Smooth muscle cell (in vitro differentiated cells): ENCODE results near the gene ARL2BP. TPM values are rescaled to one million over a fixed set of nuclear protein-coding genes. Genes with fewer than 3 reads are reported as not detected.

ENCODE experiments used
- DNase-seq: peaks from one replicate; lab custom pipeline; 2025; ENCODE audit not compliant: unreplicated experiment; lab: John Stamatoyannopoulos, UW
- H2AFZ ChIP-seq: fragments of 200-600 bp; sonication (generic); 2 replicates; pipeline ENCODE4 v1.6.0; 2016; ENCODE audit warnings: antibody characterized with exemption, low read depth, mild to moderate bottlenecking
- H3F3A ChIP-seq: fragments of 200-600 bp; sonication (generic); 2 replicates; pipeline ENCODE4 v1.6.0; 2017; ENCODE audit warnings: antibody characterized with exemption, low read depth
- H3K27ac ChIP-seq: fragments of 200-600 bp; sonication (generic); 2 replicates; pipeline ENCODE4 v1.5.1; 2016; ENCODE audit warnings: low read depth, mild to moderate bottlenecking
- H3K27me3 ChIP-seq: fragments of 200-600 bp; sonication (generic); 2 replicates; pipeline ENCODE4 v1.6.1; 2016; ENCODE audit warnings: low read depth, mild to moderate bottlenecking
- H3K36me3 ChIP-seq: fragments of 200-600 bp; sonication (generic); 2 replicates; pipeline ENCODE4 v1.5.1; 2016; ENCODE audit warnings: low read depth
- H3K4me1 ChIP-seq: fragments of 200-600 bp; sonication (generic); 2 replicates; pipeline ENCODE4 v1.5.1; 2016; ENCODE audit warnings: low read depth
- H3K4me2 ChIP-seq: fragments of 200-600 bp; sonication (generic); 2 replicates; pipeline ENCODE4 v1.6.0; 2016; ENCODE audit warnings: mild to moderate bottlenecking
- H3K4me3 ChIP-seq: fragments of 200-600 bp; sonication (generic); 2 replicates; pipeline ENCODE4 v1.5.1; 2016; ENCODE audit warnings: mild to moderate bottlenecking
- H3K79me2 ChIP-seq: fragments of 200-600 bp; sonication (generic); 2 replicates; pipeline ENCODE4 v1.6.0; 2016; ENCODE audit warnings: low read depth, mild to moderate bottlenecking
- H3K9ac ChIP-seq: fragments of 200-600 bp; sonication (generic); 2 replicates; pipeline ENCODE4 v1.6.0; 2016; ENCODE audit warnings: low read depth
- H3K9me3 ChIP-seq: fragments of 200-600 bp; sonication (generic); replicated peaks from 2 replicates; pipeline ENCODE4 v1.5.1; 2016; ENCODE audit warnings: low read depth
- H4K20me1 ChIP-seq: fragments of 200-600 bp; sonication (generic); 2 replicates; pipeline ENCODE4 v1.6.0; 2016; ENCODE audit warnings: low read depth
- CTCF ChIP-seq: fragments of 200-600 bp; sonication (generic); IDR thresholded peaks from 2 replicates; pipeline ENCODE4 v1.5.1; 2017; ENCODE audit warnings: borderline replicate concordance, mild to moderate bottlenecking, antibody characterized with exemption; ENCODE audit not compliant: insufficient read depth, poor library complexity, severe bottlenecking
- WGBS: methylation state at CpG from one replicate; pipeline ENCODE4 v1.1.7; 2016; ENCODE audit warnings: low lambda C conversion rate; 5-methylcytosine and 5-hydroxymethylcytosine counted together
- polyA plus RNA-seq: library from polyadenylated mRNA; unstranded; fragments of >200 nt; fragmentation: Nextera tagmentation; extraction: Ambion mirVana; gene quantifications from 2 replicates; pipeline ENCODE4 v1.2.1, GENCODE V29; 2016
- total RNA-seq: library from RNA; depleted of rRNA; stranded (reverse); fragments of >200 nt; gene quantifications from 2 replicates; pipeline ENCODE4 v1.2.3, GENCODE V29; 2014

Gene ARL2BP
- total and polyA plus RNA-seq, 2 experiments from 2014 or later, result 78.1 to 88.0 TPM

GRCh38 chr16:57258226-57258909 is 13.3 kb downstream of the ARL2BP start:
- no peak for TF ChIP-seq CTCF
- Histone ChIP-seq H3K9me3 (no peaks in the 10 kb centered on the region), H3K27ac (no peak overlapping the region), H3K27me3 (no peaks in the 10 kb centered on the region), H3K9ac (no peak overlapping the region), H4K20me1 (no peaks in the 10 kb centered on the region), H3K4me2 (no peak overlapping the region), H3F3A (no peaks in the 10 kb centered on the region), H3K4me3 (no peak overlapping the region), H3K36me3 (no peaks in the 10 kb centered on the region), H3K4me1 (peaks cover 13% of the 10 kb centered on the region), H3K79me2 (no peaks in the 10 kb centered on the region), H2AFZ (no peak overlapping the region)
- WGBS, result 98% methylated on average over 18 of the region's 18 CpGs
- no peak for DNase-seq

- TF ChIP-seq CTCF, result no peak
- no peak overlapping the region for H3K4me3 ChIP-seq
- H3K27me3 ChIP-seq, result no peaks in the 10 kb centered on the region
- no peak overlapping the region for H3K4me2 ChIP-seq
- DNase-seq, result no peak
- H3K27ac ChIP-seq, result no peak overlapping the region
- no peak overlapping the region for H3K9ac ChIP-seq
- H3K79me2 ChIP-seq, result no peaks in the 10 kb centered on the region
- H3K9me3 ChIP-seq, result no peaks in the 10 kb centered on the region
- no peak overlapping the region for H2AFZ ChIP-seq
- peaks cover 13% of the 10 kb centered on the region for H3K4me1 ChIP-seq
- 83% methylated on average over 1 of the region's 1 CpG for WGBS
- H3F3A ChIP-seq, result no peaks in the 10 kb centered on the region
- no peaks in the 10 kb centered on the region for H3K36me3 ChIP-seq
- no peaks in the 10 kb centered on the region for H4K20me1 ChIP-seq
Measured at GRCh38 chr16:57258910-57259475, 13.9 kb downstream of the ARL2BP start.

- peak overlapping the region; percentile 22 for H3K4me3 ChIP-seq
- H3K4me2 ChIP-seq, result peak overlapping the region; percentile 82
- H3K36me3 ChIP-seq, result no peaks in the 10 kb centered on the region
- no peaks in the 10 kb centered on the region for H3K9me3 ChIP-seq
- peaks cover 13% of the 10 kb centered on the region for H3K4me1 ChIP-seq
- peak overlapping the region; percentile 35 for H3K9ac ChIP-seq
- H3K27me3 ChIP-seq, result no peaks in the 10 kb centered on the region
- no peak for DNase-seq
- no peaks in the 10 kb centered on the region for H3F3A ChIP-seq
- WGBS, result 12% methylated on average over 16 of the region's 16 CpGs
- no peak for TF ChIP-seq CTCF
- peak overlapping the region; percentile 44 for H3K27ac ChIP-seq
- H3K79me2 ChIP-seq, result no peaks in the 10 kb centered on the region
- H4K20me1 ChIP-seq, result no peaks in the 10 kb centered on the region
- H2AFZ ChIP-seq, result peak overlapping the region; percentile 93
Measured at GRCh38 chr16:57260294-57260929, 15.4 kb downstream of the ARL2BP start.
